DND-41 (cell line): Measurements from ENCODE around the gene CAMKMT.

Experiments used
- CTCF ChIP-seq: IDR thresholded peaks from 2 replicates; pipeline ENCODE4 v1.5.1; 2012; ENCODE audit warnings: borderline replicate concordance, low read length, moderate library complexity, mild to moderate bottlenecking; ENCODE audit not compliant: poor library complexity, severe bottlenecking; ENCODE audit errors: extremely low read depth
- EZH2 ChIP-seq: IDR thresholded peaks from 3 replicates; pipeline ENCODE4 v1.6.1; 2012; ENCODE audit warnings: borderline replicate concordance, low read depth, mild to moderate bottlenecking, moderate library complexity, low read length, inconsistent platforms; ENCODE audit not compliant: severe bottlenecking

- TF ChIP-seq CTCF (no peak), EZH2 (no peak)
Observed at GRCh38 chr2:44360749-44361329, 908 bp upstream of the CAMKMT start.
